ENCODE results near the gene EVL.

DNA sequence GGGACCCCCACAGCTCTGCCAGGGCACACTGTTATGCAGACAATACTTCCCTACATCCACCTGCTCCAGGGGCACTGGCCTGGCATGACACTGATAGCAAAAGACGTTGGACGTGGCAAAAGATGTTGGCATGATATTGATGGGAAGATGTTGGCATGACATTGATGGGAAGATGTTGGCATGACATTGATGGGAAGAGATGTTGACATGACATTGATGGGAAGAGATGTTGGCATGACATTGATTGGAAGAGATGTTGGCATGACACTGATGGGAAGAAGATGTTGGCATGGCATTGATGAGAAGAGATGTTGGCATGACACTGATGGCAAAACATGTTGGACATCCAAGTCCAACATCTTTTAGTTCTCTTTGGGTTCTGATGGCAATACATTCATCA is 105.7 kb downstream of the EVL start:
- TF ChIP-seq, protein P1, sequence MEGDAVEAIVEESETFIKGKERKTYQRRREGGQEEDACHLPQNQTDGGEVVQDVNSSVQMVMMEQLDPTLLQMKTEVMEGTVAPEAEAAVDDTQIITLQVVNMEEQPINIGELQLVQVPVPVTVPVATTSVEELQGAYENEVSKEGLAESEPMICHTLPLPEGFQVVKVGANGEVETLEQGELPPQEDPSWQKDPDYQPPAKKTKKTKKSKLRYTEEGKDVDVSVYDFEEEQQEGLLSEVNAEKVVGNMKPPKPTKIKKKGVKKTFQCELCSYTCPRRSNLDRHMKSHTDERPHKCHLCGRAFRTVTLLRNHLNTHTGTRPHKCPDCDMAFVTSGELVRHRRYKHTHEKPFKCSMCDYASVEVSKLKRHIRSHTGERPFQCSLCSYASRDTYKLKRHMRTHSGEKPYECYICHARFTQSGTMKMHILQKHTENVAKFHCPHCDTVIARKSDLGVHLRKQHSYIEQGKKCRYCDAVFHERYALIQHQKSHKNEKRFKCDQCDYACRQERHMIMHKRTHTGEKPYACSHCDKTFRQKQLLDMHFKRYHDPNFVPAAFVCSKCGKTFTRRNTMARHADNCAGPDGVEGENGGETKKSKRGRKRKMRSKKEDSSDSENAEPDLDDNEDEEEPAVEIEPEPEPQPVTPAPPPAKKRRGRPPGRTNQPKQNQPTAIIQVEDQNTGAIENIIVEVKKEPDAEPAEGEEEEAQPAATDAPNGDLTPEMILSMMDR (conservative IDR thresholded peaks at IDR 0.05 in 1 of 2, IDR thresholded peaks at IDR 0.05 in 1 of 2; ENCODE audit: low read depth in 1 of 2, low read length in 2 of 2): no peak
- TF ChIP-seq EZH2 (IDR thresholded peaks at IDR 0.05; ENCODE audit: low read length, missing control alignments): no peak

Data from fibroblast of lung (primary cell).